ENCODE data around the gene CELF1. TPM values are rescaled to one million over a fixed set of nuclear protein-coding genes. Genes with fewer than 3 reads are reported as not detected.

CELF1 gene
- polyA plus RNA-seq, 1 donor from 2014 or later = 209 TPM

GRCh38 chr11:47514825-47515647, 37.9 kb downstream of the CELF1 start:
- Histone ChIP-seq H3K9me3 (ENCODE audit: low read length) (no peaks in the 10 kb centered on the region), H2AFZ (ENCODE audit: low read depth, low read length) (no peak overlapping the region), H3K9me2 (ENCODE audit: insufficient read depth, low read length) (no peaks in the 10 kb centered on the region), H3F3A (ENCODE audit: insufficient read depth, low read length, poor library complexity, severe bottlenecking) (peaks cover 5% of the 10 kb centered on the region), H3K9ac (ENCODE audit: low read length) (no peak overlapping the region), H3K4me2 (ENCODE audit: low read length) (no peak overlapping the region), H3K79me2 (replicated peaks; ENCODE audit: insufficient read depth, low read length) (peaks cover 63% of the 10 kb centered on the region), H3K27me3 (ENCODE audit: insufficient read depth, low read depth, low read length) (no peaks in the 10 kb centered on the region), H3K36me3 (ENCODE audit: insufficient read depth, low read length) (no peaks in the 10 kb centered on the region), H3K4me3 (ENCODE audit: low read length) (no peak overlapping the region), H3K27ac (ENCODE audit: low read length) (no peak overlapping the region), H4K20me1 (ENCODE audit: insufficient read depth) (peaks cover 6% of the 10 kb centered on the region)
- TF ChIP-seq SMC3 (conservative IDR thresholded peaks at IDR 0.05; ENCODE audit: poor library complexity) (no peak), POLR2AphosphoS5 (IDR thresholded peaks at IDR 0.05) (no peak), CTCF (IDR thresholded peaks at IDR 0.05; ENCODE audit: poor library complexity, severe bottlenecking) (no peak), MXI1 (conservative IDR thresholded peaks at IDR 0.05; ENCODE audit: poor library complexity, severe bottlenecking) (no peak), EZH2 (IDR thresholded peaks at IDR 0.05; ENCODE audit: borderline replicate concordance, insufficient read depth, low read length, poor library complexity, severe bottlenecking) (no peak)

DNA sequence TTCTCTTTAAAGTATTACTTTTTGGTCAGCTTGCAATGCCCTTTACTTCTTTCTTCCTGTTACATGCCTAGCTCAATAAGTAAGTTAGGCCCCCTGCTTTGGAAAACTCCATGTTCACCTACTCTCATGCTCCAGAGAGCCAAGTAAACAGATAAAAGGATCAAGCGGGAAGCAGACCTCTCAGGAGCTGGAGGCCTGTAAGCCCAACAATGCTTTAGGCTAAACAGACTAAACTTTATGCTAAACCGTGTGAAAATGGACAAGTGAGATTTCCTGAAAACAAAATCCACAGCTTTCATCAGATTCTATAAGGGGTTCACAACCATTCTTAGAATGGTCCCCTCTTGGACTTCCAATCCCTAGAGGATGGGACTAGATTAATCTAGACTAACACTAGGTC, 40.2 kb downstream of the CELF1 start:
- H3K9me2 ChIP-seq (ENCODE audit: insufficient read depth, low read length) = no peaks in the 10 kb centered on the region
- no peak overlapping the region for H2AFZ ChIP-seq (ENCODE audit: low read depth, low read length)
- no peak overlapping the region for H3K27ac ChIP-seq (ENCODE audit: low read length)
- no peaks in the 10 kb centered on the region for H3K9me3 ChIP-seq (ENCODE audit: low read length)
- H3K4me2 ChIP-seq (ENCODE audit: low read length) = no peak overlapping the region
- H3F3A ChIP-seq (ENCODE audit: insufficient read depth, low read length, poor library complexity, severe bottlenecking) = no peaks in the 10 kb centered on the region
- H3K27me3 ChIP-seq (ENCODE audit: insufficient read depth, low read depth, low read length) = no peaks in the 10 kb centered on the region
- TF ChIP-seq RAD21 (conservative IDR thresholded peaks at IDR 0.05) (no peak), REST (IDR thresholded peaks at IDR 0.05; ENCODE audit: borderline replicate concordance) (no peak), TAF1 (IDR thresholded peaks at IDR 0.05; ENCODE audit: low read depth) (no peak), MXI1 (conservative IDR thresholded peaks at IDR 0.05; ENCODE audit: poor library complexity, severe bottlenecking) (no peak), EP300 (conservative IDR thresholded peaks at IDR 0.05; ENCODE audit: poor library complexity, severe bottlenecking) (no peak), EZH2 (IDR thresholded peaks at IDR 0.05; ENCODE audit: borderline replicate concordance, insufficient read depth, low read length, poor library complexity, severe bottlenecking) (no peak), CTCF (IDR thresholded peaks at IDR 0.05; ENCODE audit: poor library complexity, severe bottlenecking) (no peak), POLR2AphosphoS5 (IDR thresholded peaks at IDR 0.05) (no peak), SMC3 (conservative IDR thresholded peaks at IDR 0.05; ENCODE audit: poor library complexity) (no peak)
- peaks cover 6% of the 10 kb centered on the region for H4K20me1 ChIP-seq (ENCODE audit: insufficient read depth)
- H3K36me3 ChIP-seq (ENCODE audit: insufficient read depth, low read length) = no peaks in the 10 kb centered on the region
- no peak overlapping the region for H3K9ac ChIP-seq (ENCODE audit: low read length)
- H3K79me2 ChIP-seq (replicated peaks; ENCODE audit: insufficient read depth, low read length) = peaks cover 73% of the 10 kb centered on the region
- H3K4me3 ChIP-seq (ENCODE audit: low read length) = no peak overlapping the region

Data from neural cell (in vitro differentiated cells).